Endothelial cell of umbilical vein (primary cell): ENCODE results near the gene SIPA1L3. TPM values are rescaled to one million over a fixed set of nuclear protein-coding genes. Genes with fewer than 3 reads are reported as not detected.

Source experiments
- BruUV-seq: library from RNA; stranded (reverse); fragments of 400-500 nt; replicated peaks from 2 replicates; lab custom pipeline; 2021; lab: Mats Ljungman, UMichigan
- CTCF ChIA-PET: fragments of 300-600, 350-600 bp; sonication (Branson Sonifier 250); formaldehyde crosslinking; loops from one replicate; lab custom pipeline; 2021; ENCODE audit warnings: antibody characterized with exemption, inconsistent platforms; lab: Charles Lee
- POLR2A ChIA-PET: fragments of 300-600, 350-600 bp; sonication (Branson Sonifier 250); formaldehyde crosslinking; loops from one replicate; lab custom pipeline; 2021; ENCODE audit warnings: antibody characterized with exemption, inconsistent platforms; lab: Charles Lee
- DNase-seq: peaks from one replicate; pipeline ENCODE4 v3.0.0-alpha.2; 2011; ENCODE audit warnings: low read depth, low spot score
- FAIRE-seq: peaks from 2 replicates; lab custom pipeline; 2011; peaks lifted over from hg19 to GRCh38; lab: Jason Lieb, UNC
- H2AFZ ChIP-seq: 2 replicates; pipeline ENCODE4 v1.6.0; 2012; ENCODE audit warnings: low read depth, low read length, control low read depth, inconsistent platforms
- H3K27ac ChIP-seq: 2 replicates; pipeline ENCODE4 v1.5.1; 2011; ENCODE audit warnings: low read depth, mild to moderate bottlenecking, control low read depth, low read length, moderate library complexity; ENCODE audit not compliant: insufficient read depth
- H3K27me3 ChIP-seq, 2 experiments: 2 replicates each; pipeline versions ENCODE4 v1.6.0 to v1.6.1; 2011; ENCODE audit warnings: low read length in 2 of 2, mixed read lengths in 1 of 2; ENCODE audit not compliant: control insufficient read depth in 2 of 2, insufficient read depth in 2 of 2
- H3K36me3 ChIP-seq, 2 experiments: 2 replicates in 1 of 2; 3 replicates in 1 of 2; pipeline ENCODE4 v1.5.1; 2011; ENCODE audit warnings: low read length in 2 of 2, mild to moderate bottlenecking in 1 of 2, moderate library complexity in 1 of 2; ENCODE audit not compliant: control insufficient read depth in 2 of 2, insufficient read depth in 2 of 2; ENCODE audit errors: extremely low read depth in 1 of 2
- H3K4me1 ChIP-seq: 3 replicates; pipeline ENCODE4 v1.5.1; 2011; ENCODE audit warnings: mild to moderate bottlenecking, low read length; ENCODE audit not compliant: control insufficient read depth, insufficient read depth; ENCODE audit errors: extremely low read depth
- H3K4me2 ChIP-seq: 2 replicates; pipeline ENCODE4 v1.6.1; 2011; ENCODE audit warnings: low read length, control low read depth, mixed read lengths; ENCODE audit not compliant: insufficient read depth
- H3K4me3 ChIP-seq, 3 experiments: fragments of 200-600 bp in 1 of 3; sonication (generic), shearing (Covaris generic) in 1 of 3; replicated peaks in 1 of 3; 2 replicates each; pipeline ENCODE4 v1.5.1; 2011 to 2016; ENCODE audit warnings: control low read depth in 3 of 3, low read length in 3 of 3, mild to moderate bottlenecking in 2 of 3, inconsistent platforms in 1 of 3, low read depth in 1 of 3, moderate library complexity in 1 of 3; ENCODE audit not compliant: insufficient read depth in 1 of 3
- H3K79me2 ChIP-seq: 2 replicates; pipeline ENCODE4 v1.6.0; 2012; ENCODE audit warnings: low read length, inconsistent platforms; ENCODE audit not compliant: control insufficient read depth, insufficient read depth
- H3K9ac ChIP-seq: replicated peaks from 2 replicates; pipeline ENCODE3; 2011; ENCODE audit warnings: low read length, control low read depth; ENCODE audit not compliant: insufficient read depth; ENCODE audit errors: extremely low read depth
- H3K9me1 ChIP-seq: replicated peaks from 3 replicates; pipeline ENCODE4 v1.6.0; 2011; ENCODE audit warnings: mild to moderate bottlenecking, low read length; ENCODE audit not compliant: control insufficient read depth, insufficient read depth; ENCODE audit errors: extremely low read depth
- H3K9me3 ChIP-seq: replicated peaks from 2 replicates; pipeline ENCODE4 v1.5.1; 2012; ENCODE audit warnings: low read length, inconsistent platforms; ENCODE audit not compliant: control insufficient read depth, insufficient read depth
- H4K20me1 ChIP-seq: replicated peaks from 2 replicates; pipeline ENCODE3; 2011; ENCODE audit warnings: mild to moderate bottlenecking, low read length; ENCODE audit not compliant: control insufficient read depth, insufficient read depth; ENCODE audit errors: extremely low read depth
- GATA2 ChIP-seq: IDR thresholded peaks from 2 replicates; pipeline ENCODE4 v1.7.0; 2011; ENCODE audit warnings: low read depth, mild to moderate bottlenecking, moderate library complexity, mixed read lengths, low read length; ENCODE audit not compliant: insufficient read length, insufficient read depth
- JUN ChIP-seq: IDR thresholded peaks from 2 replicates; pipeline ENCODE4 v1.6.1; 2011; ENCODE audit warnings: borderline replicate concordance, low read depth; ENCODE audit not compliant: insufficient read length, insufficient read depth
- MAX ChIP-seq: IDR thresholded peaks from 2 replicates; pipeline ENCODE4 v1.6.1; 2011; ENCODE audit not compliant: insufficient read depth, insufficient read length
- POLR2A ChIP-seq: IDR thresholded peaks from 2 replicates; pipeline ENCODE4 v1.6.1; 2012; ENCODE audit warnings: low read depth, mild to moderate bottlenecking, control low read depth, low read length
- dilution Hi-C: fragments of 300-500 bp; cut with MboI; formaldehyde crosslinking; loops from one replicate; pipeline ENCODE4 v1.15.0; 2019; ENCODE audit warnings: low sequenced_read_pairs; ENCODE audit not compliant: extremely low pct_ligation_motif_present
- intact Hi-C: fragments of 100-400 bp; cut with micrococcal nuclease; formaldehyde crosslinking; loops from one replicate; pipeline ENCODE4 v1.10.0; 2022
- polyA plus RNA-seq, 4 experiments: library from polyadenylated mRNA; depleted of rRNA in 3 of 4; stranded (reverse) in 3 of 4; unstranded in 1 of 4; fragments of >200 nt; gene quantifications; 2 replicates each; pipeline versions ENCODE4 v1.2.1 to v1.2.3, GENCODE V29; 2011 to 2012; ENCODE audit warnings: missing spikeins in 1 of 4
- total RNA-seq: library from RNA; stranded (reverse); gene quantifications from 2 replicates; pipeline ENCODE4 v1.2.3, GENCODE V29; 2021
- TF ChIP-seq, protein P1 (sequence below), 2 donors: IDR thresholded peaks; 1 replicate in 1 of 2; 2 replicates in 1 of 2; pipeline ENCODE4 v1.5.1; 2011; ENCODE audit warnings: low read length in 2 of 2, mild to moderate bottlenecking in 2 of 2, moderate library complexity in 2 of 2, control low read depth in 1 of 2, inconsistent platforms in 1 of 2, low read depth in 1 of 2; ENCODE audit not compliant: insufficient read depth in 1 of 2; ENCODE audit errors: extremely low read depth in 1 of 2

The SIPA1L3 gene
- total and polyA plus RNA-seq, 2 donors (not counting 3 experiments of a cell fraction or from before 2014, with no cell fraction given), result 14.2 to 47.2 TPM

GRCh38 chr19:37899966-37900365, 7.0 kb upstream of the SIPA1L3 start:
- Histone ChIP-seq H3K4me3 (no peak overlapping the region), H3K79me2 (no peaks in the 10 kb centered on the region), H4K20me1 (no peaks in the 10 kb centered on the region), H3K4me2 (no peak overlapping the region), H3K27ac (no peak overlapping the region), H3K9me3 (no peaks in the 10 kb centered on the region), H3K9ac (no peak overlapping the region), H2AFZ (no peak overlapping the region), H3K4me1 (no peaks in the 10 kb centered on the region), H3K36me3 (no peaks in the 10 kb centered on the region), H3K27me3 (no peaks in the 10 kb centered on the region), H3K9me1 (no peaks in the 10 kb centered on the region)
- ChIA-PET POLR2A (no interaction called here), CTCF (interaction anchor here (1.1 to 8.4 kb wide), 3 partner anchors 145 to 435 kb away, joined by 3 to 145 read pairs (median 11); partner anchors contain the start of gene CATSPERG)
- dilution Hi-C loops (no loop called here), intact Hi-C loops (loop anchor here (5.0 kb wide), 1 partner anchor 417 kb away; the partner anchor contains the start of genes KCNK6 and YIF1B)
- DNase-seq (no peak), FAIRE-seq (no peak)
- no TSS peak for BruUV-seq
- no peak for TF ChIP-seq JUN
- TF ChIP-seq, protein P1, sequence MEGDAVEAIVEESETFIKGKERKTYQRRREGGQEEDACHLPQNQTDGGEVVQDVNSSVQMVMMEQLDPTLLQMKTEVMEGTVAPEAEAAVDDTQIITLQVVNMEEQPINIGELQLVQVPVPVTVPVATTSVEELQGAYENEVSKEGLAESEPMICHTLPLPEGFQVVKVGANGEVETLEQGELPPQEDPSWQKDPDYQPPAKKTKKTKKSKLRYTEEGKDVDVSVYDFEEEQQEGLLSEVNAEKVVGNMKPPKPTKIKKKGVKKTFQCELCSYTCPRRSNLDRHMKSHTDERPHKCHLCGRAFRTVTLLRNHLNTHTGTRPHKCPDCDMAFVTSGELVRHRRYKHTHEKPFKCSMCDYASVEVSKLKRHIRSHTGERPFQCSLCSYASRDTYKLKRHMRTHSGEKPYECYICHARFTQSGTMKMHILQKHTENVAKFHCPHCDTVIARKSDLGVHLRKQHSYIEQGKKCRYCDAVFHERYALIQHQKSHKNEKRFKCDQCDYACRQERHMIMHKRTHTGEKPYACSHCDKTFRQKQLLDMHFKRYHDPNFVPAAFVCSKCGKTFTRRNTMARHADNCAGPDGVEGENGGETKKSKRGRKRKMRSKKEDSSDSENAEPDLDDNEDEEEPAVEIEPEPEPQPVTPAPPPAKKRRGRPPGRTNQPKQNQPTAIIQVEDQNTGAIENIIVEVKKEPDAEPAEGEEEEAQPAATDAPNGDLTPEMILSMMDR (IDR thresholded peaks at IDR 0.05; ENCODE audit: extremely low read depth in 1 of 2, insufficient read depth in 1 of 2, low read depth in 1 of 2, low read length in 2 of 2), result no peak
- TF ChIP-seq POLR2A, result no peak
- no peak for TF ChIP-seq GATA2
- no peak for TF ChIP-seq MAX

DNA sequence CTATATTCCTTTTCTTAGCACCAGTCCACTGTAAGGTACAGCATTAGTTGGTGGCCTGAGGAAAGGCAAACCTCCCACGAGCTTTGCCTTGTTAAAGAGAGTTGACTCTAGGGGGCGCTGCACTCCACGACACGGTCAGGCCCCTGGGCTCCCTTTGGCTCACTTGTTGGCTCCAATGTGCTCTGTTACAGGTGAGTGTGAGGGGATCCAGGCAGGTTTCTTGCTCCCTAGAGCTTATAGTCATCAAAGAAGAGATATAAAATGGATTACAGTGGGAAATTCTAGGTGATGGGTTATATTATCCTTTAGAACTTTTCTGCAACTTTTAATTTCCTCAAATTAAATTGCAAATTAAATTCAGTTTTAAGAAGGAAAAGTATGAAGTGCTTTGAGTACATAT, 4.3 kb upstream of the SIPA1L3 start:
- CTCF ChIA-PET, result interaction anchor here (0.5 to 8.4 kb wide), 102 partner anchors 10 to 500 kb away, joined by 3 to 145 read pairs (median 5); partner anchors contain the start of genes CATSPERG, FAM98C, GGN and PSMD8
- dilution Hi-C loops, result no loop called here

More for the DNA sequence above, 4.3 kb upstream of the SIPA1L3 start:
- H3K4me2 ChIP-seq, result no peak overlapping the region
- peaks cover 5% of the 10 kb centered on the region for H3K4me1 ChIP-seq
- no peak for TF ChIP-seq GATA2
- TF ChIP-seq, protein P1 (IDR thresholded peaks at IDR 0.05; ENCODE audit: extremely low read depth in 1 of 2, insufficient read depth in 1 of 2, low read depth in 1 of 2, low read length in 2 of 2), result peak; percentile 83 to 84
- peak; percentile 81 for FAIRE-seq
- intact Hi-C loops, result loop anchor here (1.0 kb wide), 3 partner anchors 101 to 193 kb away; no protein-coding TSS in a partner anchor
- H3K9me3 ChIP-seq, result no peaks in the 10 kb centered on the region
- POLR2A ChIA-PET, result no interaction called here
- no peak overlapping the region for H3K4me3 ChIP-seq
- H3K79me2 ChIP-seq, result peaks cover 5% of the 10 kb centered on the region
- H2AFZ ChIP-seq, result no peak overlapping the region
- no peak overlapping the region for H3K9ac ChIP-seq
- BruUV-seq, result no TSS peak
- H3K9me1 ChIP-seq, result no peaks in the 10 kb centered on the region
- H3K36me3 ChIP-seq, result no peaks in the 10 kb centered on the region
- DNase-seq, result peak; percentile 73
- no peaks in the 10 kb centered on the region for H4K20me1 ChIP-seq
- H3K27ac ChIP-seq, result no peak overlapping the region
- no peaks in the 10 kb centered on the region for H3K27me3 ChIP-seq
